AG04449 (cell line): ENCODE measurements around the gene XRCC1.

ENCODE experiments used
- CTCF ChIA-PET: fragments of 350-600 bp; formaldehyde crosslinking; extraction: SDS; loops from one replicate; lab custom pipeline; 2021; ENCODE audit warnings: antibody characterized with exemption; lab: Yijun Ruan, JAX
- POLR2A ChIA-PET: fragments of 400-600, 350-600 bp; formaldehyde crosslinking; extraction: SDS; loops from one replicate; lab custom pipeline; 2020; ENCODE audit warnings: antibody characterized with exemption, inconsistent platforms; lab: Yijun Ruan, JAX
- DNase-seq: peaks from one replicate; pipeline ENCODE4 v3.0.0-alpha.2; 2010; ENCODE audit warnings: low read depth, low spot score
- H3K4me3 ChIP-seq: 2 replicates; pipeline ENCODE4 v1.5.1; 2011; ENCODE audit warnings: low read depth, mild to moderate bottlenecking, control low read depth, low read length
- CTCF ChIP-seq: IDR thresholded peaks from one replicate; pipeline ENCODE4 v1.5.1; 2011; ENCODE audit warnings: mild to moderate bottlenecking, moderate library complexity, low read length, control low read depth, inconsistent platforms; ENCODE audit not compliant: insufficient read depth; ENCODE audit errors: missing control alignments

XRCC1 gene

GRCh38 chr19:43620061-43621001, 45.0 kb upstream of the XRCC1 start:
- ChIA-PET CTCF (no interaction called here), POLR2A (no interaction called here)
- no peak for DNase-seq
- TF ChIP-seq CTCF: no peak
- H3K4me3 ChIP-seq: peak overlapping the region; percentile 81

DNA sequence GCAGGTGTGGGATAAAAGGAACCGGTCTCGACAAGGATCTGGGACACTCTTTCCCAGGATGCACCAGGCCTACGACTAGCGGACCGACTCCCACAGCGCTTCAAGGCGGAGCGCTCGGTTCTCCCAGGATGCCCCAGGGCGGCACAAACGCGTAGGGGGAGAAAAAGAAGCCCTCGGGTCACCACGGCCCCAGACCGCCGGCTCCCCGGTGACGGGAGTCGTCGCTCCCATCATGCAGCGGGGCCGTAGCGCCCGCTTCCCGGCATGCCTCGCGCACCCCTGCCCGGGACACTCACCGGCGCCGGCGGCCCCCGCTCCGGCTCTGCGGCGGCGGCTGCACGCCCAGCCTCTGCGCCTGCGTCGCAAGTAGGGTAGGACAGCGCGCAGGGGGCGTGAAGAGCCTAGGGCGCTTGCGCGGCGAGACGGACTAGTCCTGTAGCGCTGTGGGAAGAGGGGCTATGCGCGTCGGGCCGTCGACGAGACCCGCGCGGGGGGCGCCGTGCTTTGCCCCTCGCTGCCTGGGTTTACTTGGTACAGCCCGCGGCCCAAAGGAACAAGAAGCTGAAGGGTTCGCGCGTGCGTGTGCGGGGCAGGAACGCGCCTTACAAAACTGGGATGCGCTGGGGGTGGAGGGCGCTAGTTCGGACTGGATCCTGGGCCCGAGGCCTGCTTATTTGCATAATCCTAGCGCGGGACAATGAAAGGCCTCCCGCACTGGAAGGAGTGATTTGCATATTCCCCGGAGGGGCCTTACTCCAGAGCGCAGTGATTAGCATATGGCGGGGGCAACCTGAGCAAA, 44.1 kb upstream of the XRCC1 start, which contains the start of gene ZNF428:
Gene ZNF428, minus strand, starts transcription at position 368 of the 799 bp plus-strand sequence. CDS start 5,325 bp downstream, outside the sequence.
- ChIA-PET POLR2A (no interaction called here), CTCF (no interaction called here)

DNA sequence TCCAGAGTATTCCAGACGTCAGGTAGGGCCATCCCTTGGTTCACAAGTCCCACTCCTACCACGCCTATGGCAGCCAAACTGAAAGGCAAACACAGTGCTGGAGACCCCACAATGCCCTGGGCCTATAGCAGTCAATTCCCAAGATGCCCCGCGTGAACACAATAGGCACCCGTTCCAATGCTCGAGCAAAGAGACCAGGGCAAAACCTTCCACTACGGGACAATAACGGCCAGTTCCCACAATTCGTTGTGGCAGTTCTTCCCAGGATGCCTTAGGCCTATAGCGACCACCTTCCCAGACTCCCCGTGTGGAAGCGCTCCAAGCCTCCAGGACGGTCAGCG, 43.6 kb upstream of the XRCC1 start:
- POLR2A ChIA-PET: interaction anchor here (0.7 kb wide), 1 partner anchor 50 kb away, joined by 3 read pairs; no protein-coding TSS in a partner anchor
- H3K4me3 ChIP-seq: peak overlapping the region; percentile 81
- CTCF ChIA-PET: interaction anchor here (0.9 to 1.2 kb wide), 2 partner anchors 63 to 191 kb away, joined by 3 to 4 read pairs; no protein-coding TSS in a partner anchor
- no peak for TF ChIP-seq CTCF
- DNase-seq: no peak

More for the DNA sequence above, 44.1 kb upstream of the XRCC1 start, which contains the start of gene ZNF428:
- no peak for DNase-seq
- no peak for TF ChIP-seq CTCF
- peak within 1 kb of the TSS; percentile 81 for H3K4me3 ChIP-seq

GRCh38 chr19:43616954-43617353, 41.6 kb upstream of the XRCC1 start:
- ChIA-PET CTCF (interaction anchor here (1.0 kb wide), 1 partner anchor 23 kb away, joined by 3 read pairs; no protein-coding TSS in a partner anchor), POLR2A (no interaction called here)

GRCh38 chr19:43616306-43616705, 41.0 kb upstream of the XRCC1 start:
- POLR2A ChIA-PET: interaction anchor here (1.3 kb wide), 1 partner anchor 52 kb away, joined by 4 read pairs; no protein-coding TSS in a partner anchor
- CTCF ChIA-PET: no interaction called here
- H3K4me3 ChIP-seq: no peak overlapping the region

More at GRCh38 chr19:43616954-43617353, 41.6 kb upstream of the XRCC1 start:
- no peak overlapping the region for H3K4me3 ChIP-seq
- DNase-seq: no peak
- no peak for TF ChIP-seq CTCF

More at GRCh38 chr19:43616306-43616705, 41.0 kb upstream of the XRCC1 start:
- TF ChIP-seq CTCF: no peak
- DNase-seq: no peak
